HFF-Myc (cell line): ENCODE measurements around the gene RNU1-3.
A peak's percentile ranks its signal among the peaks of the same experiment; 100 is the strongest.
"Not testable (repeated sequence)": the region's sequence is repeated elsewhere in the genome, so short reads cannot be mapped to it uniquely, and the experiment has no call there.

Experiments used
- DNase-seq: peaks from one replicate; pipeline ENCODE4 v3.0.0-alpha.2; 2011; ENCODE audit warnings: low read depth; ENCODE audit errors: extremely low read depth
- H3K4me3 ChIP-seq: replicated peaks from 2 replicates; pipeline ENCODE4 v1.5.1; 2011; ENCODE audit warnings: low read depth, mild to moderate bottlenecking, control low read depth, low read length
- TF ChIP-seq, protein P1 (sequence below): IDR thresholded peaks from 2 replicates; pipeline ENCODE4 v1.5.1; 2012; ENCODE audit warnings: mild to moderate bottlenecking, low read depth, low read length, control low read depth; ENCODE audit errors: missing control alignments

RNU1-3 gene

DNA sequence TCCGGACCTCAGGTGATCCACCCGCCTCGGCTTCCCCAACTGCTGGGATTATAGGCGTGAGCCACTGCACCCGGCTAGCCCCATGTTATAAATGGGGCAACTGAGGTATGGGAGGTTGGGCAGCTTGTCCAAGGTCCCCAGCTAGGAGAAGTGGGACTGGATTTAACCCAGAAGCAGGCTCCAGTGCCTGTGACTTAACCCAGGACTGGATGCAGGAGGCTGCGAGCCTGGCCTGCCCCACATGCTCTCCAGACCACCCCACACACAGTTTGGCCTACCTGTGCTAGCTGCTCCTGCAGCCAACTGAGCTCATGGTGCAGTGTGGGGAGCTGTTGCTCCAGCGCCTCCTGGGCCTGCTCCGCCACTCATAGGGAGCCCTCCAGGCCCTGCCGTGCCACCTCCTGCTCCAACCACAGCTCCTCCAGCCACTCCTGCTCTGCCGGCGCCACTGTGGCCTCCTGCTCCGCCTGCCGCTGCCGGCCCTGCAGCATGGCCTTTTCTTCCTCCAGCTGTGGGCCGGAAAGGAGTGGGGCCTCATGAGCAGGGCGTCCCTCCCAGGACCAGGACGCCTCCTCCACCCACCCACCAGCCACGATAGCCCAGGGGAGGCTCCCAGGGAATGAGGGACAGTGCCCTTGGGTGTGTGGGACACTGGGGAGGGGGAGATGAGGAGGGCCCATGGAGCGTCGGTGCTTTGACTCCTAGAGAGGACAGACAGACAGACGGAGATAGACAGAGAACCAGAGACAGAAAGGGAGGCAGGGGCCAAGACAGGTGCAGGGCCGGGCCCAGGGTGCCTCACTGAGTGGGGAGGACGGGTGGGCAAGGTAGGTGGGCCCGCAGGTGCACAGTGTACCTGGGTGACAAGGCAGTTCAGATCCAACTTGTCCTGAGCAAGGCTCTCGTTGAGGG is 41.0 kb downstream of the RNU1-3 start:
- TF ChIP-seq, protein P1, sequence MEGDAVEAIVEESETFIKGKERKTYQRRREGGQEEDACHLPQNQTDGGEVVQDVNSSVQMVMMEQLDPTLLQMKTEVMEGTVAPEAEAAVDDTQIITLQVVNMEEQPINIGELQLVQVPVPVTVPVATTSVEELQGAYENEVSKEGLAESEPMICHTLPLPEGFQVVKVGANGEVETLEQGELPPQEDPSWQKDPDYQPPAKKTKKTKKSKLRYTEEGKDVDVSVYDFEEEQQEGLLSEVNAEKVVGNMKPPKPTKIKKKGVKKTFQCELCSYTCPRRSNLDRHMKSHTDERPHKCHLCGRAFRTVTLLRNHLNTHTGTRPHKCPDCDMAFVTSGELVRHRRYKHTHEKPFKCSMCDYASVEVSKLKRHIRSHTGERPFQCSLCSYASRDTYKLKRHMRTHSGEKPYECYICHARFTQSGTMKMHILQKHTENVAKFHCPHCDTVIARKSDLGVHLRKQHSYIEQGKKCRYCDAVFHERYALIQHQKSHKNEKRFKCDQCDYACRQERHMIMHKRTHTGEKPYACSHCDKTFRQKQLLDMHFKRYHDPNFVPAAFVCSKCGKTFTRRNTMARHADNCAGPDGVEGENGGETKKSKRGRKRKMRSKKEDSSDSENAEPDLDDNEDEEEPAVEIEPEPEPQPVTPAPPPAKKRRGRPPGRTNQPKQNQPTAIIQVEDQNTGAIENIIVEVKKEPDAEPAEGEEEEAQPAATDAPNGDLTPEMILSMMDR, result no peak
- DNase-seq, result no peak
- no peak overlapping the region for H3K4me3 ChIP-seq

GRCh38 chr1:16623812-16624719 is 42.7 kb downstream of the RNU1-3 start:
- DNase-seq, H3K4me3 ChIP-seq: not testable (repeated sequence)

GRCh38 chr1:16623337-16623736 is 43.4 kb downstream of the RNU1-3 start:
- DNase-seq, result peak; percentile 29
- not testable (repeated sequence) for H3K4me3 ChIP-seq

GRCh38 chr1:16621681-16622315 is 45.0 kb downstream of the RNU1-3 start:
- not testable (repeated sequence) for H3K4me3 ChIP-seq, DNase-seq

DNA sequence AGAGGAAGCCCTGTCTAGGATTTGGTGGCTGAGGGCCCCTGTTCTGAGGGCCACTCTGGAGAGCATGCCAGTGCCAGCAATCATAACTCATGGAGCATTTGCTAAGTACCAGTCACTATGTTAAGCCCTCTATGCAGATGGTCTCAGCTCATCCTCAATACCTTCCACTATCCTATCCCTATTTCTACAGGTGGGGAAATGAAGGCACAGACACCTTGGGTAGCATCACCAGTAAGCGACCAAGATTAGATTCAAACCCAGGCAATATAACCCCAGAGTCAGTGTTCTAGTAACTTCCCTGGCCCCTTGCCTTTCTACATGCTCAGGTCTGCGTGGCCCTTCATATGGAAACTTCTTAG is 45.5 kb downstream of the RNU1-3 start:
- TF ChIP-seq, protein P1, result no peak
- no peak overlapping the region for H3K4me3 ChIP-seq
- no peak for DNase-seq

DNA sequence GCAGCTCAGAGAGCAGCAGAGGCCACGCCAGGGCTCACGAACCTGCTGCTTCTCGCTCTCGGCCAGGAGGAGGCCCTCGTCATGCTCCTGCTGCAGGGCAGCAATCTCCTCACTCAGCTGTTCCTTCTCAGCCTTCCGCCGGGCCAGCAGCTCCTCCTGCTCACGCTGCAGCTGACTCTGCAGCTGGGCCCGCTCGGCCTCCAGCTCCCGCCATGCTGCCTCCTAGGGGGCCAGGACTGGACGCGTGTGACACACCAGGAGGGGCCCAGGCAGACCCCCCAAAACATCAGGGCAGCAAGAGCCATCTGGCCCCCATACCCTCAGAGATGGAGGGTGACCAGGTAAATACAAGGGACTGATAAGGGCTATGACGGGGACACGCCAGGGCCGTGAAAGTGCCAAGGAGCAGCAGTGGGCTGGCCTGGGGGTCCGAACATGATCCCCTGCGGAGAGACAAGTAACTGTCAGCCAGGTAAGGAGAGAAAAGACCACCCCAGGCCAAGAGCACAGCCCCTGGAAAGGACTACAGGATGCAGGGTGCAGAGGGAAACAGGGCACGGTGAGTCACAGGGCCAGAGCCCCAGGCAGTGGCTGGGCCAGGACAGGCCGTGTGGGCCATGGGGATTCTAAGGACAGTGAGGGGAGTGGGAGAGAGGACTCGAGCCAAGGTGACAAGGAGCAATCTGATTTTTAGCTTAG is 46.8 kb downstream of the RNU1-3 start:
- H3K4me3 ChIP-seq, DNase-seq: not testable (repeated sequence)

DNA sequence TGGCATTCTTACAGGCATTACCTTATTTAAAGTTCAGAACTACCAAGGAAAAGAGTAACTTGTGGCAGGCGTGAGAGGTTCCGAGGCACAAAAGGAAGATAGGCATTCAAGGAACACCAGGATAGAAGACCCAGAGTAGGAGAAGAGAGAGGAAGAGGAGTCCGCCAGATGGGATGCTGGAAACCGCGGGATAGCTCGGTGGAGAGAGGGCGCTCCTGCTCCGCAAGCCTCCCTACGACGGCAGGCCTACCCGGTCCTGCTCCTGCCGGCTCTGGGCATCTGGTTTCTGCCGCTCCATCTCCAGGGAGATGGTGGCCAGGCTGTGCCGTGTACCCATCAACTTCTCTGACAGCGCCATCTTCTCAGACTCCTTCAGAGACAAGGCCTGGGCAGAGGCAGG is 48.0 kb downstream of the RNU1-3 start:
- no peak for DNase-seq
- TF ChIP-seq, protein P1, result no peak
- H3K4me3 ChIP-seq, result no peak overlapping the region

DNA sequence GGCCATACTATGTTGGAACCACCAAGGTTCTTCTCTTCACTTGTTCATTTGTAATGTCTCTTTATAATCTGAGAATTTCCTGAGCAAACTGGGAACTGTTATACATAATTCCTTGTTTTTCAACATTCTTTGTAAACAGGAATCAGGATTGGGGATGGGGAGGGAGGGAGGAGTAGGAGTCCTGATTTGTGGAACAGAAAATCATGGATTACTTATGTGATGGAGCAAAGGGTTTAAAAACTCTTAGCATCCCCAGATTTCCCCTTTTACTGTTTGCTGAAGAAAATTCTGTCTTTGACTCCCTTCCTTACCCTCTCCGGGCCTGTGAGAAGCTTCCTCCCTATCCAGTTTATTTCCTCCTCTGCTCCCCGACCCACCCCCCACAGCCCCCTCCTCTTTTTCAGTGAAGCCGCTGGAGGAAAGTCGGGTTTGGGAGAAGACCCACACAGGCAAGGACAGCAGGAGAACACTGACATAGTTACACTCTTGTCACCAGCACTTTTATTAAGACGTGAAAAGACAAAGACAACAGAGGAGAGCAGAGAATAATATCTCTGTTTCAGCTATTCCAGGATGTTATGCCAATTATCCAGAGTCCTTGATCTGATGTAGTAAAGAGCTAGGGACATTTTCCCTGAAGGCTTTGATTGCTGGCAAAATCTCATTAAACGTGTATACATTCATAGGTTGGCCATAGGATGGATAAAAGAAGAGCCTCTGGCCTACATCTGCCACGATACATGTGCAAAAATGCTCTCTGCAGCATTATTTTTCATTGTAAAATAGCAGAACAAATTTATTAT is 48.8 kb downstream of the RNU1-3 start:
- TF ChIP-seq, protein P1, result no peak
- H3K4me3 ChIP-seq, result no peak overlapping the region
- DNase-seq, result no peak
